Smooth muscle cell (in vitro differentiated cells): ENCODE data around the gene EMC8. TPM values are rescaled to one million over a fixed set of nuclear protein-coding genes. Genes with fewer than 3 reads are reported as not detected.
A peak's percentile ranks its signal among the peaks of the same experiment; 100 is the strongest.

Experiments used
- DNase-seq: peaks from one replicate; lab custom pipeline; 2025; ENCODE audit not compliant: unreplicated experiment; lab: John Stamatoyannopoulos, UW
- H2AFZ ChIP-seq: fragments of 200-600 bp; sonication (generic); 2 replicates; pipeline ENCODE4 v1.6.0; 2016; ENCODE audit warnings: antibody characterized with exemption, low read depth, mild to moderate bottlenecking
- H3F3A ChIP-seq: fragments of 200-600 bp; sonication (generic); 2 replicates; pipeline ENCODE4 v1.6.0; 2017; ENCODE audit warnings: antibody characterized with exemption, low read depth
- H3K27ac ChIP-seq: fragments of 200-600 bp; sonication (generic); 2 replicates; pipeline ENCODE4 v1.5.1; 2016; ENCODE audit warnings: low read depth, mild to moderate bottlenecking
- H3K27me3 ChIP-seq: fragments of 200-600 bp; sonication (generic); 2 replicates; pipeline ENCODE4 v1.6.1; 2016; ENCODE audit warnings: low read depth, mild to moderate bottlenecking
- H3K36me3 ChIP-seq: fragments of 200-600 bp; sonication (generic); 2 replicates; pipeline ENCODE4 v1.5.1; 2016; ENCODE audit warnings: low read depth
- H3K4me1 ChIP-seq: fragments of 200-600 bp; sonication (generic); 2 replicates; pipeline ENCODE4 v1.5.1; 2016; ENCODE audit warnings: low read depth
- H3K4me2 ChIP-seq: fragments of 200-600 bp; sonication (generic); 2 replicates; pipeline ENCODE4 v1.6.0; 2016; ENCODE audit warnings: mild to moderate bottlenecking
- H3K4me3 ChIP-seq: fragments of 200-600 bp; sonication (generic); 2 replicates; pipeline ENCODE4 v1.5.1; 2016; ENCODE audit warnings: mild to moderate bottlenecking
- H3K79me2 ChIP-seq: fragments of 200-600 bp; sonication (generic); 2 replicates; pipeline ENCODE4 v1.6.0; 2016; ENCODE audit warnings: low read depth, mild to moderate bottlenecking
- H3K9ac ChIP-seq: fragments of 200-600 bp; sonication (generic); 2 replicates; pipeline ENCODE4 v1.6.0; 2016; ENCODE audit warnings: low read depth
- H3K9me3 ChIP-seq: fragments of 200-600 bp; sonication (generic); replicated peaks from 2 replicates; pipeline ENCODE4 v1.5.1; 2016; ENCODE audit warnings: low read depth
- H4K20me1 ChIP-seq: fragments of 200-600 bp; sonication (generic); 2 replicates; pipeline ENCODE4 v1.6.0; 2016; ENCODE audit warnings: low read depth
- WGBS: methylation state at CpG from one replicate; pipeline ENCODE4 v1.1.7; 2016; ENCODE audit warnings: low lambda C conversion rate; 5-methylcytosine and 5-hydroxymethylcytosine counted together
- polyA plus RNA-seq: library from polyadenylated mRNA; unstranded; fragments of >200 nt; fragmentation: Nextera tagmentation; extraction: Ambion mirVana; gene quantifications from 2 replicates; pipeline ENCODE4 v1.2.1, GENCODE V29; 2016
- total RNA-seq: library from RNA; depleted of rRNA; stranded (reverse); fragments of >200 nt; gene quantifications from 2 replicates; pipeline ENCODE4 v1.2.3, GENCODE V29; 2014
- TF ChIP-seq, protein P1 (sequence below): fragments of 200-600 bp; sonication (generic); IDR thresholded peaks from 2 replicates; pipeline ENCODE4 v1.5.1; 2017; ENCODE audit warnings: borderline replicate concordance, mild to moderate bottlenecking, antibody characterized with exemption; ENCODE audit not compliant: insufficient read depth, poor library complexity, severe bottlenecking

The EMC8 gene
- total and polyA plus RNA-seq, 2 experiments from 2014 or later = 40.4 to 40.9 TPM

DNA sequence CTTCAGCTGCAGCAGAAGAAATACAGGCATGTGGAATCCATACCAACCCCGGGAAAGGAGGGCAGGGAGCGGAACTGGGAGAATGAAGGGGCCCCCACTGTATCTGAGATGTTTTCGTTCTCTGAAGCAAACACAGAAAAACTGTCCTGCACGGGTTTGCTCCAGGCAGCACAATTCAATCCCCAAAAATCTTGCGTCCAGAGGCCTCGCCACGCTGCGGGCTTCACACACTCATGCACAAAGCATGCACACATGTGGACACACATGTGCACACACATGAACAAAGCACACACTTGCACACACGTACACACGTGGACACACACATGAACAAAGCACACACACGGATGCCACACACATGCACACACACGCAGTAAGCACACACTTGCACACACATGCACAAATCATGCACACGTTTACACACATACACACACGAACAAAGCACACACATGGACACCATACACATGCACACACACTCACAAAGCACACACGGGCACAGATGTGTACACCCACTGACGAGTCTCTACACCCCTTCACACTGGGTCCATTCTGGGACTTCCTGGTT is 27.4 kb upstream of the EMC8 start:
- no peak for DNase-seq
- Histone ChIP-seq H3K27ac (no peak overlapping the region), H2AFZ (no peak overlapping the region), H3K9me3 (no peaks in the 10 kb centered on the region), H3F3A (no peaks in the 10 kb centered on the region), H3K4me1 (no peaks in the 10 kb centered on the region), H3K36me3 (no peaks in the 10 kb centered on the region), H3K9ac (no peak overlapping the region), H3K4me2 (no peak overlapping the region), H3K4me3 (no peak overlapping the region), H3K27me3 (no peaks in the 10 kb centered on the region), H3K79me2 (no peaks in the 10 kb centered on the region), H4K20me1 (no peaks in the 10 kb centered on the region)
- WGBS = 91% methylated on average over 15 of the region's 16 CpGs
- TF ChIP-seq, protein P1, sequence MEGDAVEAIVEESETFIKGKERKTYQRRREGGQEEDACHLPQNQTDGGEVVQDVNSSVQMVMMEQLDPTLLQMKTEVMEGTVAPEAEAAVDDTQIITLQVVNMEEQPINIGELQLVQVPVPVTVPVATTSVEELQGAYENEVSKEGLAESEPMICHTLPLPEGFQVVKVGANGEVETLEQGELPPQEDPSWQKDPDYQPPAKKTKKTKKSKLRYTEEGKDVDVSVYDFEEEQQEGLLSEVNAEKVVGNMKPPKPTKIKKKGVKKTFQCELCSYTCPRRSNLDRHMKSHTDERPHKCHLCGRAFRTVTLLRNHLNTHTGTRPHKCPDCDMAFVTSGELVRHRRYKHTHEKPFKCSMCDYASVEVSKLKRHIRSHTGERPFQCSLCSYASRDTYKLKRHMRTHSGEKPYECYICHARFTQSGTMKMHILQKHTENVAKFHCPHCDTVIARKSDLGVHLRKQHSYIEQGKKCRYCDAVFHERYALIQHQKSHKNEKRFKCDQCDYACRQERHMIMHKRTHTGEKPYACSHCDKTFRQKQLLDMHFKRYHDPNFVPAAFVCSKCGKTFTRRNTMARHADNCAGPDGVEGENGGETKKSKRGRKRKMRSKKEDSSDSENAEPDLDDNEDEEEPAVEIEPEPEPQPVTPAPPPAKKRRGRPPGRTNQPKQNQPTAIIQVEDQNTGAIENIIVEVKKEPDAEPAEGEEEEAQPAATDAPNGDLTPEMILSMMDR = no peak

GRCh38 chr16:85825326-85825725 is 26.0 kb upstream of the EMC8 start:
- H3K9me3 ChIP-seq = no peaks in the 10 kb centered on the region
- no peak overlapping the region for H3K9ac ChIP-seq
- H3K4me3 ChIP-seq = no peak overlapping the region
- H4K20me1 ChIP-seq = no peaks in the 10 kb centered on the region
- H3K79me2 ChIP-seq = no peaks in the 10 kb centered on the region
- H3F3A ChIP-seq = no peaks in the 10 kb centered on the region
- H3K27ac ChIP-seq = no peak overlapping the region
- WGBS = 76% methylated on average over 9 of the region's 9 CpGs
- no peaks in the 10 kb centered on the region for H3K4me1 ChIP-seq
- no peak overlapping the region for H3K4me2 ChIP-seq
- TF ChIP-seq, protein P1 = peak; percentile 14
- H3K36me3 ChIP-seq = no peaks in the 10 kb centered on the region
- H3K27me3 ChIP-seq = peaks cover 7% of the 10 kb centered on the region
- H2AFZ ChIP-seq = no peak overlapping the region
- no peak for DNase-seq

GRCh38 chr16:85824161-85825135 is 25.1 kb upstream of the EMC8 start:
- Histone ChIP-seq H3K4me1 (no peaks in the 10 kb centered on the region), H2AFZ (no peak overlapping the region), H3K9me3 (no peaks in the 10 kb centered on the region), H4K20me1 (no peaks in the 10 kb centered on the region), H3F3A (no peaks in the 10 kb centered on the region), H3K9ac (no peak overlapping the region), H3K27ac (no peak overlapping the region), H3K79me2 (no peaks in the 10 kb centered on the region), H3K4me2 (no peak overlapping the region), H3K27me3 (peaks cover 7% of the 10 kb centered on the region), H3K36me3 (no peaks in the 10 kb centered on the region), H3K4me3 (no peak overlapping the region)
- TF ChIP-seq, protein P1 = no peak
- WGBS = 89% methylated on average over 19 of the region's 20 CpGs
- no peak for DNase-seq
